Heart left ventricle (tissue), 13 donors: Measurements from ENCODE around the gene LRRC37B.

ENCODE experiments used
- POLR2A ChIP-seq, 2 donors: fragments of 450-650 bp; IDR thresholded peaks; one replicate each; pipeline ENCODE4 v1.6.1; 2017; ENCODE audit warnings: antibody characterized with exemption in 2 of 2, mild to moderate bottlenecking in 2 of 2, moderate library complexity in 2 of 2
- TF ChIP-seq, protein P1 (sequence below), 12 donors: fragments of 200-600 bp; sonication (generic) in 4 of 12; IDR thresholded peaks; one replicate each; pipeline versions ENCODE4 v1.5.0 to v1.8.0; 2018 to 2022; ENCODE audit warnings: antibody characterized with exemption in 12 of 12, mild to moderate bottlenecking in 5 of 12
- donor health status: ischemic (EF 13 %, LVEDD 7.1; RV severe dilation, severe dysfunction).
- donor health status: DM: no; HTN: yes; CAD: no.
- donor health status: DM: no; HTN: no; CAD: no.
- donor health status: ischemic (EF 25% LVEDD 6.9; RV normal size, moderate dysfunction).
- donor health status: ischemic (EF 25% LVEDD 5.7; RV mildly dilated, moderate dysfunction).
- donor health status: ischemic (EF 35%, LVEDD 5.7; RV mildly dilated, moderate dysfunction).
- donor health status: nonischemic (EF 11% LVEDD 7.7; RV severe dilation, severe dysfunction).
- donor health status: DM: yes; HTN: yes; CAD: no.
- donor health status: PGD.
- donor health status: ischemic (EF 29% LVEDD 5.4; RV normal size, mild dysfunction).
- donor health status: nonischemic (EF 23%, LVEDD 6.1; RV moderate dilation, normal function).

DNA sequence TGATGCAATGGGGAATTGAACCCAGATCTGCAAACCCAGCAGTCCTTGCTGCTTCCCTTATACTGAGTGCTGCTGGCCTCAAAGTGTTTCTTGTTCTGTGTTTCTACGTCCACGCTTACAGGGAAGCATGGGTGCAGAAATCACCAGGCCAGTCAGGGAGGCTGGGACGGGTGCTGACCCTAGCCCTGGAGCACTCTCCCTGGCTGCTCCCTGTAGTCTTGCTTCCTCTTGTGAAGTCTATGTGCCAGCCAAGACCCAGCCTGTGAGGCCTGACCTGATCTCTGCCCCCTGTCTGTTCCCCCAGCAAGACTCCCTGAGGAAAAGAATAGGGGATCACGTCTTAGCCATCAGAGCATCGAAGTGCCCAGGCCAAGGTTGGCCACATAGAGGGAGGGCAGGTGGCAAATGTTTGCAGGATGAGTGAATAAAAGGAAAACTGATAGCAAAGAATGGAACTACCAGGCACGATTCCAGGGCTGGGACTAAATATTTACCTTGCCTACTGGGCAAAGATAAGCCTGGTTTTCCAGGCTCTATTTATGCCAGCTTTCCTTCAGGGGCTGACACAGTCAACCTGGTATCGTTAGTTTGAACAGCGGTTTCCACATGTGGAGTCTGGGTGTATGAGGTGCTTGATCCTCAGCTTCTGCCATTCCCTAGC, 93.9 kb downstream of the LRRC37B start:
- TF ChIP-seq, protein P1, sequence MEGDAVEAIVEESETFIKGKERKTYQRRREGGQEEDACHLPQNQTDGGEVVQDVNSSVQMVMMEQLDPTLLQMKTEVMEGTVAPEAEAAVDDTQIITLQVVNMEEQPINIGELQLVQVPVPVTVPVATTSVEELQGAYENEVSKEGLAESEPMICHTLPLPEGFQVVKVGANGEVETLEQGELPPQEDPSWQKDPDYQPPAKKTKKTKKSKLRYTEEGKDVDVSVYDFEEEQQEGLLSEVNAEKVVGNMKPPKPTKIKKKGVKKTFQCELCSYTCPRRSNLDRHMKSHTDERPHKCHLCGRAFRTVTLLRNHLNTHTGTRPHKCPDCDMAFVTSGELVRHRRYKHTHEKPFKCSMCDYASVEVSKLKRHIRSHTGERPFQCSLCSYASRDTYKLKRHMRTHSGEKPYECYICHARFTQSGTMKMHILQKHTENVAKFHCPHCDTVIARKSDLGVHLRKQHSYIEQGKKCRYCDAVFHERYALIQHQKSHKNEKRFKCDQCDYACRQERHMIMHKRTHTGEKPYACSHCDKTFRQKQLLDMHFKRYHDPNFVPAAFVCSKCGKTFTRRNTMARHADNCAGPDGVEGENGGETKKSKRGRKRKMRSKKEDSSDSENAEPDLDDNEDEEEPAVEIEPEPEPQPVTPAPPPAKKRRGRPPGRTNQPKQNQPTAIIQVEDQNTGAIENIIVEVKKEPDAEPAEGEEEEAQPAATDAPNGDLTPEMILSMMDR (IDR thresholded peaks at IDR 0.05): no peak
- no peak for TF ChIP-seq POLR2A (IDR thresholded peaks at IDR 0.05)
